Lower lobe of right lung (tissue), 2 donors: ENCODE measurements around the gene BIRC7. TPM values are rescaled to one million over a fixed set of nuclear protein-coding genes. Genes with fewer than 3 reads are reported as not detected.

Source experiments
- ATAC-seq, 2 donors: fragments of 200-7000 bp; cut with Tn5 transposase; one replicate each; pipeline ENCODE4 v1.9.1; 2020 to 2022; ENCODE audit warnings: mild to moderate bottlenecking in 2 of 2, moderate library complexity in 2 of 2
- DNase-seq: peaks from one replicate; pipeline ENCODE4 v3.0.0-alpha.2; 2020
- H3K27ac ChIP-seq: fragments of 200-600 bp; one replicate; pipeline ENCODE4 v1.8.0; 2022
- H3K27me3 ChIP-seq: fragments of 200-600 bp; one replicate; pipeline ENCODE4 v1.8.0; 2022; ENCODE audit warnings: low read depth
- H3K36me3 ChIP-seq: fragments of 200-600 bp; one replicate; pipeline ENCODE4 v1.8.0; 2022; ENCODE audit warnings: mild to moderate bottlenecking
- H3K4me1 ChIP-seq: fragments of 200-600 bp; one replicate; pipeline ENCODE4 v1.8.0; 2022
- H3K4me3 ChIP-seq: fragments of 200-600 bp; one replicate; pipeline ENCODE4 v1.8.0; 2022; ENCODE audit warnings: mild to moderate bottlenecking
- H3K9me3 ChIP-seq: fragments of 200-600 bp; one replicate; pipeline ENCODE4 v1.8.0; 2022
- CTCF ChIP-seq: fragments of 200-600 bp; IDR thresholded peaks from one replicate; pipeline ENCODE4 v1.8.0; 2022; ENCODE audit warnings: antibody characterized with exemption, mild to moderate bottlenecking
- intact Hi-C: fragments of 100-400 bp; cut with DNase I; formaldehyde crosslinking; loops from one replicate; pipeline ENCODE4 v1.11.0; 2022
- total RNA-seq: library from RNA; stranded (reverse); fragmentation: NEBNext Ultra II Directional; extraction: Animal tissue kit (Norgen Biotek cat#: 25700); gene quantifications from one replicate; pipeline ENCODE4 v1.2.1, GENCODE V29; 2021
- donor health status: DM: no; HTN: yes; CAD: no; lungs with severe emphysema.

The BIRC7 gene
- total RNA-seq, 1 donor from 2014 or later: 15.9 TPM

DNA sequence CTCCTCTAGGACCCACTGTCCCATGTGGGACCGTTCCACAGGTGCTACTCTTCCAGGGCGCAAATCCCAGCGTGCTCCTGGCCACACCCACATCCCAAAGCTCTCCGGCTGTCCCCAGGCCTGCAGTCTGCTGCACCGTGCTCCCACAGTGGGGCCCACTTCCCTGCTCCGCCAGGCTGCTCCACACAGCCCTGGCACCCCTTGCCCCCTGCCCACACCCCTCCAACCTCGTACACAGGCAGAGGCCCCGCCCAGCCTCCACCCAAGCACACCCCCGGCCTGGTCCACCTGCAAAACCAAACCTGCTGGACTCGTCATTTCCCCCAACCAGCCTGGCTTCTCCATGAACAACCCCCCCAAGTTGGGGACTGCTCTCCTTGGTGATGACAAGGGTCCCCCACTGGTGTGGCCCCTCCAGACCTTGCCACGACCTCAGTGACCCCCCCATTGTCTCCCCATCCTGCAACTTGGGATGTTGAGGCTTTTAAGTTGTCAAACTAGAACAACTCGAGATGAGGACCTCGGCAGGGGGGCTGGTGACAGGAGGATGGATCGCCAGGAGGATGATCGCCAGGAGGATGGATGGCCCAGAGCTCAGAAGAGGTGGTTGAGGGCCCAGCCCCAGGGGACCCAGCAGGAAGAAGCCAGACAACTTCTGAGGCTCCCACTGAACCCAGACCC, 46.9 kb upstream of the BIRC7 start:
- H3K36me3 ChIP-seq: no peaks in the 10 kb centered on the region
- H3K27me3 ChIP-seq: no peaks in the 10 kb centered on the region
- no peak for TF ChIP-seq CTCF
- H3K4me1 ChIP-seq: no peaks in the 10 kb centered on the region
- ATAC-seq (no peak), DNase-seq (no peak)
- intact Hi-C loops: no loop called here
- no peak overlapping the region for H3K4me3 ChIP-seq
- H3K9me3 ChIP-seq: no peaks in the 10 kb centered on the region
- no peak overlapping the region for H3K27ac ChIP-seq

DNA sequence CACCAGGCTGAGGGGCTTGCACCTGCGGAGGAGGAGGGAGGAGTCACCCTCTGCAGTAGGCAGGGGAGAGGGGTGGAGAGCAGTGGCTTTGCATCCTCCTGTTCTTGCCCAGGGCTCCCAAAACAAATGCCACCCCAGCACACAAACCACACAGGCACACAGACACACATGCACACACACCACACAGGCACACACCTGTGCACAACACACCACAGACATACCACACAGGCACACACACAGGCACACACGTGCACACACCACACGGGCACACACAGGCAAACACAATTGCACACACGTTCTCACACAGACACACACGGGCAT, 46.4 kb upstream of the BIRC7 start:
- DNase-seq: no peak
- TF ChIP-seq CTCF: no peak
- intact Hi-C loops: no loop called here

GRCh38 chr20:63189846-63190559, 45.7 kb upstream of the BIRC7 start:
- Histone ChIP-seq H3K9me3 (no peaks in the 10 kb centered on the region), H3K4me3 (no peak overlapping the region), H3K4me1 (no peaks in the 10 kb centered on the region), H3K36me3 (peaks cover 10% of the 10 kb centered on the region), H3K27me3 (no peaks in the 10 kb centered on the region), H3K27ac (no peak overlapping the region)
- ATAC-seq (no peak), DNase-seq (no peak)
- no peak for TF ChIP-seq CTCF
- intact Hi-C loops: no loop called here

More for the DNA sequence above, 46.4 kb upstream of the BIRC7 start:
- no peak for ATAC-seq
- H3K4me3 ChIP-seq: no peak overlapping the region
- H3K36me3 ChIP-seq: peaks cover 3% of the 10 kb centered on the region
- no peak overlapping the region for H3K27ac ChIP-seq
- no peaks in the 10 kb centered on the region for H3K27me3 ChIP-seq
- no peaks in the 10 kb centered on the region for H3K4me1 ChIP-seq
- no peaks in the 10 kb centered on the region for H3K9me3 ChIP-seq

GRCh38 chr20:63190828-63191227, 44.9 kb upstream of the BIRC7 start:
- no peak overlapping the region for H3K4me3 ChIP-seq
- DNase-seq (no peak), ATAC-seq (no peak)
- no peaks in the 10 kb centered on the region for H3K9me3 ChIP-seq
- no peaks in the 10 kb centered on the region for H3K4me1 ChIP-seq
- intact Hi-C loops: no loop called here
- no peaks in the 10 kb centered on the region for H3K27me3 ChIP-seq
- no peak overlapping the region for H3K27ac ChIP-seq
- H3K36me3 ChIP-seq: peaks cover 19% of the 10 kb centered on the region
- TF ChIP-seq CTCF: no peak

GRCh38 chr20:63191400-63191799, 44.3 kb upstream of the BIRC7 start:
- Histone ChIP-seq H3K27me3 (no peaks in the 10 kb centered on the region), H3K9me3 (no peaks in the 10 kb centered on the region), H3K27ac (no peak overlapping the region), H3K4me3 (no peak overlapping the region), H3K36me3 (peaks cover 24% of the 10 kb centered on the region), H3K4me1 (no peaks in the 10 kb centered on the region)
- TF ChIP-seq CTCF: no peak
- peak in 1 of 2 donors; percentile 21 for ATAC-seq
- peak; percentile 52 for DNase-seq
- intact Hi-C loops: no loop called here
